ENCODE results near the gene ESPNL.

ESPNL gene

DNA sequence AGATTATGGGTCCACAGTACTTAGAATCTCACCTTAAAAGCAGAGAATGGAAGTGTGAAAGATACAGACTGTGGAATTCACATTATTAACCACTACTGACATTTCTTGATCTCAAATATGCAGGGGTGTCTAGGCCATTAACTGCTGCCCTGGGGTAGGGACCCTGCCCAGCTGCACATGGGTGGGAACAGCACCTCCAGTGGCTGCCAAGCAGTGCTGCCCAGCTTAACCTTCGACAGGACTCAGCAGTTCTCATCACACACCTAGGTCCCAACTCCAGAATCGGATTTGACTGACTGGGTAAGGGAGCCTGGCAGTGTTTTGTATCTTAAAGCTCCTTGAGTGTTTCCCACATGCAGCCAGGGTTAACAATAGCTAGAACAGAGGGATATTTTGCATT is 73.6 kb downstream of the ESPNL start:
- DNase-seq, result no peak

GRCh38 chr2:238174291-238174690 is 74.2 kb downstream of the ESPNL start:
- no peak for DNase-seq

- no peak for DNase-seq
Measured at GRCh38 chr2:238174701-238175100, 74.6 kb downstream of the ESPNL start.

DNA sequence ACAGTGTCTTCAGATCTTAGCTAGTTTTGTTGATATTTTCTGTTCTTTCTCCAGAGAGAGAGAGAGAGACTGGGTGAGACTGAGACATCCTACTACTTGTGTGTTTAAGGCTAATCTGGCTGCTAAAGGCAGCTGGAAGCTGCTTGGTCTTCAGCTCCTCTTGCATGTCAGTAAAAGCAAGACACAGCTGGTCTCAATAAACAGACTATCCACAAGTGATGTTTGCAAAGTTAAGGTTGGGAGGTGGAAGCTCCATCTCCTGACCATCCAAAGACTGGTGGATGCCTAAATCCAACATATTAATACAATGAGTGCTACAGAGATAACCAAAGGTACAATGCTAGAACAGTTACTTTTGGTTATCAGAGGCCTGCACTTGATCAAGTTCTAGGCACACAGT is 76.5 kb downstream of the ESPNL start:
- DNase-seq, result no peak

GRCh38 chr2:238180554-238180953 is 80.4 kb downstream of the ESPNL start:
- DNase-seq, result no peak

- DNase-seq, result no peak
Measured at GRCh38 chr2:238182362-238182761, 82.2 kb downstream of the ESPNL start.

Measured in HCEC 1CT (cell line).